GM12891 (cell line): ENCODE measurements around the gene FRYL.

Experiments used
- POLR2A ChIP-seq: IDR thresholded peaks from 2 replicates; pipeline ENCODE4 v1.6.1; 2011; ENCODE audit warnings: low read depth, low read length, control low read depth
- POLR2AphosphoS5 ChIP-seq: IDR thresholded peaks from 2 replicates; pipeline ENCODE4 v1.6.1; 2011; ENCODE audit warnings: low read depth, low read length, control low read depth
- POU2F2 ChIP-seq: IDR thresholded peaks from 2 replicates; pipeline ENCODE4 v1.6.1; 2011; ENCODE audit warnings: low read depth, mild to moderate bottlenecking, control low read depth, low read length, moderate library complexity
- TAF1 ChIP-seq: IDR thresholded peaks from 2 replicates; pipeline ENCODE4 v1.6.1; 2011; ENCODE audit warnings: low read depth, low read length, control low read depth

- TF ChIP-seq POU2F2 (no peak), POLR2A (no peak), POLR2AphosphoS5 (no peak), TAF1 (no peak)
Measured at GRCh38 chr4:48495941-48496340, 284.1 kb downstream of the FRYL start.
